Kidney (tissue), 14 donors: ENCODE measurements around the gene UGT1A3. TPM values are rescaled to one million over a fixed set of nuclear protein-coding genes. Genes with fewer than 3 reads are reported as not detected.

Source experiments
- DNase-seq, 5 donors: peaks; one replicate each; pipeline ENCODE4 v3.0.0-alpha.2; 2013 to 2020
- FAIRE-seq: peaks from 2 replicates; lab custom pipeline; 2012; peaks lifted over from hg19 to GRCh38; lab: Jason Lieb, UNC
- H3K27ac ChIP-seq, 2 donors: one replicate each; pipeline ENCODE4 v1.7.0; 2013; ENCODE audit warnings: low read depth in 2 of 2, low read length in 2 of 2, inconsistent platforms in 1 of 2
- H3K27me3 ChIP-seq: one replicate; pipeline ENCODE4 v1.7.1; 2013; ENCODE audit warnings: low read length, inconsistent platforms; ENCODE audit not compliant: control insufficient read depth, insufficient read depth
- H3K36me3 ChIP-seq, 3 donors: one replicate each; pipeline versions ENCODE4 v1.7.0 to v1.7.1; 2013; ENCODE audit warnings: low read length in 3 of 3, control low read depth in 1 of 3, inconsistent platforms in 1 of 3; ENCODE audit not compliant: insufficient read depth in 3 of 3, control insufficient read depth in 2 of 3
- H3K4me1 ChIP-seq, 3 donors: one replicate each; pipeline versions ENCODE4 v1.7.0 to v1.7.1; 2013; ENCODE audit warnings: low read length in 3 of 3, inconsistent platforms in 1 of 3, low read depth in 1 of 3; ENCODE audit not compliant: control insufficient read depth in 2 of 3, insufficient read depth in 2 of 3
- H3K4me3 ChIP-seq, 3 donors: one replicate each; pipeline versions ENCODE4 v1.7.0 to v1.8.1; 2013; ENCODE audit warnings: low read length in 3 of 3, control low read depth in 1 of 3, inconsistent platforms in 1 of 3
- H3K9ac ChIP-seq, 3 donors: one replicate each; pipeline versions ENCODE4 v1.7.0 to v1.7.1; 2013; ENCODE audit warnings: low read length in 3 of 3, control low read depth in 1 of 3, inconsistent platforms in 1 of 3
- H3K9me3 ChIP-seq, 3 donors: one replicate each; pipeline versions ENCODE4 v1.7.0 to v1.7.1; 2013; ENCODE audit warnings: low read length in 3 of 3, control low read depth in 1 of 3, inconsistent platforms in 1 of 3; ENCODE audit not compliant: control insufficient read depth in 2 of 3, insufficient read depth in 1 of 3
- intact Hi-C: fragments of 100-400 bp; cut with DNase I; formaldehyde crosslinking; loops from one replicate; pipeline ENCODE4 v1.11.1; 2022
- polyA plus RNA-seq: library from polyadenylated mRNA; stranded (reverse); fragments of 350-450 nt; fragmentation: Illumina TruSeq; extraction: RNeasy Lipid Tissue Mini Kit (QIAGEN cat#74804); gene quantifications from one replicate; pipeline ENCODE4 v1.2.3, GENCODE V29; 2014; ENCODE audit warnings: low read depth, low replicate concordance; ENCODE audit not compliant: insufficient read depth
- total RNA-seq: library from RNA; stranded (reverse); fragmentation: NEBNext Ultra II Directional; extraction: Animal tissue kit (Norgen Biotek cat#: 25700); gene quantifications from one replicate; pipeline ENCODE4 v1.2.1, GENCODE V29; 2021
- TF ChIP-seq, protein P1 (sequence below): IDR thresholded peaks from 3 replicates; pipeline ENCODE4 v1.5.1; 2012; ENCODE audit warnings: mild to moderate bottlenecking, moderate library complexity, borderline replicate concordance; ENCODE audit not compliant: insufficient read depth; ENCODE audit errors: extremely low read depth
- donor health status: control.
- donor health status: control.
- donor health status: control.
- donor health status: control.
- donor health status: control.
- donor health status: DM: yes; HTN: yes; CAD: no.
- donor health status: Normal renal cell carcinoma (clear cell type).

Gene UGT1A3
- total and polyA plus RNA-seq, 2 donors from 2014 or later = 0.47 to 0.57 TPM

- Histone ChIP-seq H3K27ac (no peak overlapping the region), H3K27me3 (no peaks in the 10 kb centered on the region), H3K9ac (no peak overlapping the region), H3K9me3 (no peaks in the 10 kb centered on the region), H3K4me1 (no peaks in the 10 kb centered on the region), H3K36me3 (peaks cover 0 to 35% (median 16%) of the 10 kb centered on the region in 3 donors), H3K4me3 (no peak overlapping the region)
- no peak for FAIRE-seq
- intact Hi-C loops = no loop called here
- no peak for DNase-seq
- TF ChIP-seq, protein P1, sequence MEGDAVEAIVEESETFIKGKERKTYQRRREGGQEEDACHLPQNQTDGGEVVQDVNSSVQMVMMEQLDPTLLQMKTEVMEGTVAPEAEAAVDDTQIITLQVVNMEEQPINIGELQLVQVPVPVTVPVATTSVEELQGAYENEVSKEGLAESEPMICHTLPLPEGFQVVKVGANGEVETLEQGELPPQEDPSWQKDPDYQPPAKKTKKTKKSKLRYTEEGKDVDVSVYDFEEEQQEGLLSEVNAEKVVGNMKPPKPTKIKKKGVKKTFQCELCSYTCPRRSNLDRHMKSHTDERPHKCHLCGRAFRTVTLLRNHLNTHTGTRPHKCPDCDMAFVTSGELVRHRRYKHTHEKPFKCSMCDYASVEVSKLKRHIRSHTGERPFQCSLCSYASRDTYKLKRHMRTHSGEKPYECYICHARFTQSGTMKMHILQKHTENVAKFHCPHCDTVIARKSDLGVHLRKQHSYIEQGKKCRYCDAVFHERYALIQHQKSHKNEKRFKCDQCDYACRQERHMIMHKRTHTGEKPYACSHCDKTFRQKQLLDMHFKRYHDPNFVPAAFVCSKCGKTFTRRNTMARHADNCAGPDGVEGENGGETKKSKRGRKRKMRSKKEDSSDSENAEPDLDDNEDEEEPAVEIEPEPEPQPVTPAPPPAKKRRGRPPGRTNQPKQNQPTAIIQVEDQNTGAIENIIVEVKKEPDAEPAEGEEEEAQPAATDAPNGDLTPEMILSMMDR = no peak
Measured at GRCh38 chr2:233769260-233769659, 40.4 kb downstream of the UGT1A3 start.

- H3K36me3 ChIP-seq = peaks cover 0 to 35% (median 16%) of the 10 kb centered on the region in 3 donors
- peaks cover 0 to 3% (median 0%) of the 10 kb centered on the region in 3 donors for H3K9me3 ChIP-seq
- FAIRE-seq = no peak
- no peaks in the 10 kb centered on the region for H3K27me3 ChIP-seq
- TF ChIP-seq, protein P1 = no peak
- no peaks in the 10 kb centered on the region for H3K4me1 ChIP-seq
- H3K27ac ChIP-seq = no peak overlapping the region
- H3K4me3 ChIP-seq = no peak overlapping the region
- H3K9ac ChIP-seq = no peak overlapping the region
- intact Hi-C loops = no loop called here
- DNase-seq = no peak
Measured at GRCh38 chr2:233772153-233772552, 43.3 kb downstream of the UGT1A3 start.

DNA sequence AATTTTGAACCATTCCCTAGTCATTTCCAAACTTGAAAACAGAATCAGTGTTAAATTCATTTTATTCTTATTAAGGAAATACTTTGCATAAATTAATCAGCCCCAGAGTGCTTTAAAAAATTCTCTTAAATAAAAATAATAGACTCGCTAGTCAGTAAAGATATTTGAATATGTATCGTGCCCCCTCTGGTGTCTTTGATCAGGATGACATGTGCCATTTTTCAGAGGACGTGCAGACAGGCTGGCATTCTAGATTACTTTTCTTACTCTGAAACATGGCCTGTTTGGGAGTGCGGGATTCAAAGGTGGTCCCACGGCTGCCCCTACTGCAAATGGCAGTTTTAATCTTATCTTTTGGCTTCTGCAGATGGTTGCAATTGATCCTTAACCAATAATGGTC is 43.7 kb downstream of the UGT1A3 start:
- Histone ChIP-seq H3K27ac (no peak overlapping the region), H3K4me1 (no peaks in the 10 kb centered on the region), H3K9me3 (peaks cover 0 to 3% (median 0%) of the 10 kb centered on the region in 3 donors), H3K9ac (no peak overlapping the region), H3K4me3 (no peak overlapping the region), H3K36me3 (peaks cover 0 to 33% (median 16%) of the 10 kb centered on the region in 3 donors), H3K27me3 (no peaks in the 10 kb centered on the region)
- intact Hi-C loops = no loop called here
- DNase-seq (no peak), FAIRE-seq (no peak)
- TF ChIP-seq, protein P1 = no peak

DNA sequence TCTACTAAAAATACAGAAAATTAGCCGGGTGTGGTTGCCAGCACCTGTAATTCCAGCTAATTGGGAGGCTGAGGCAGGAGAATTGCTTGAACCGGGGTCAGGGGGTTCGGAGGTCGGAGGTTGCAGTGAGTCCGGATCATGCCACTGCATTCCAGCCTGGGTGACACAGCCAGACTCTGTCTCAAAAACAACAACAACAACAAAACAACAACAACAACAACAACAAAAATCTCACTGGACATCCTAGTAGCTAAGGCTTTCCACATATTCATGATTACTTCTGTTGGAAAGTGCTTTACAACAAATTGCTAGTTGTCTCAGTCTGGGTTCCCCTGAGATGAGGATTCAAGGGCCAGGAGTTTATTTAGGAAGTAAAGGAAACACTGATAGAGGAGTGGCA is 45.0 kb downstream of the UGT1A3 start:
- DNase-seq (no peak), FAIRE-seq (no peak)
- Histone ChIP-seq H3K4me1 (no peaks in the 10 kb centered on the region), H3K27ac (no peak overlapping the region), H3K9ac (no peak overlapping the region), H3K9me3 (peaks cover 0 to 3% (median 0%) of the 10 kb centered on the region in 3 donors), H3K4me3 (no peak overlapping the region), H3K27me3 (no peaks in the 10 kb centered on the region), H3K36me3 (peaks cover 0 to 26% (median 13%) of the 10 kb centered on the region in 3 donors)
- TF ChIP-seq, protein P1 = no peak
- intact Hi-C loops = no loop called here
